Gastroesophageal sphincter (tissue), 4 donors: Measurements from ENCODE around the gene TTLL3. TPM values are rescaled to one million over a fixed set of nuclear protein-coding genes. Genes with fewer than 3 reads are reported as not detected.

ENCODE experiments used
- ATAC-seq: fragments of 150-250 bp; one replicate; pipeline ENCODE4 v1.9.1; 2016; ENCODE audit warnings: mild to moderate bottlenecking, moderate library complexity
- H3K27ac ChIP-seq, 4 donors: fragments of 200-600 bp; sonication (generic) in 3 of 4; 1 replicate in 3 of 4; 2 replicates in 1 of 4; pipeline ENCODE4 v1.5.1; 2016 to 2019
- H3K27me3 ChIP-seq: fragments of 200-600 bp; sonication (generic); one replicate; pipeline ENCODE4 v1.5.1; 2019
- H3K36me3 ChIP-seq, 2 donors: fragments of 200-600 bp; sonication (generic); one replicate each; pipeline ENCODE4 v1.5.1; 2019; ENCODE audit warnings: control low read depth in 1 of 2
- H3K4me1 ChIP-seq, 3 donors: fragments of 200-600 bp; sonication (generic); 1 replicate in 2 of 3; 2 replicates in 1 of 3; pipeline ENCODE4 v1.5.1; 2016 to 2019; ENCODE audit warnings: control low read depth in 2 of 3
- H3K4me3 ChIP-seq, 2 donors: fragments of 200-600 bp; sonication (generic); one replicate each; pipeline ENCODE4 v1.5.1; 2019; ENCODE audit warnings: mild to moderate bottlenecking in 1 of 2, moderate library complexity in 1 of 2
- H3K9me3 ChIP-seq, 3 donors: fragments of 200-600 bp; sonication (generic); one replicate each; pipeline ENCODE4 v1.5.1; 2017 to 2019; ENCODE audit warnings: control low read depth in 2 of 3
- EP300 ChIP-seq: sonication (generic); formaldehyde crosslinking; IDR thresholded peaks from one replicate; pipeline ENCODE4 v1.6.1; 2017; ENCODE audit warnings: antibody characterized with exemption, mild to moderate bottlenecking
- POLR2A ChIP-seq, 2 donors: fragments of 450-650 bp; IDR thresholded peaks; one replicate each; pipeline ENCODE4 v1.6.1; 2017; ENCODE audit warnings: antibody characterized with exemption in 2 of 2, mild to moderate bottlenecking in 2 of 2, moderate library complexity in 1 of 2
- POLR2AphosphoS5 ChIP-seq: sonication (generic); formaldehyde crosslinking; IDR thresholded peaks from one replicate; pipeline ENCODE4 v1.6.1; 2017; ENCODE audit warnings: antibody characterized with exemption
- WGBS, 2 donors: methylation state at CpG; one replicate each; pipeline ENCODE4 v1.1.5; 2018; ENCODE audit warnings: low coverage in 1 of 2; 5-methylcytosine and 5-hydroxymethylcytosine counted together
- total RNA-seq, 4 donors: library from RNA; depleted of rRNA; stranded (reverse); fragments of >200 nt; gene quantifications; one replicate each; pipeline ENCODE4 v1.1.0, GENCODE V29; 2016
- TF ChIP-seq, protein P1 (sequence below), 4 experiments: fragments of 200-600 bp in 2 of 4; fragments of 450-650 bp in 2 of 4; sonication (generic) in 1 of 4; IDR thresholded peaks; one replicate each; pipeline ENCODE4 v1.5.1; 2017 to 2019; ENCODE audit warnings: antibody characterized with exemption in 4 of 4, mild to moderate bottlenecking in 2 of 4, moderate library complexity in 2 of 4

Gene TTLL3
- total RNA-seq, 4 donors from 2014 or later = 6.2 to 71.3 (median 29.5) TPM

- H3K36me3 ChIP-seq = peaks cover 0 to 70% of the 10 kb centered on the region in 2 donors
- 88% methylated on average over 4 of the region's 4 CpGs; no CpG with 5 or more reads in 1 of the 2 donors for WGBS, 2 donors
- TF ChIP-seq EP300 (no peak), POLR2AphosphoS5 (no peak), POLR2A (IDR thresholded peaks at IDR 0.05) (no peak)
- TF ChIP-seq, protein P1, sequence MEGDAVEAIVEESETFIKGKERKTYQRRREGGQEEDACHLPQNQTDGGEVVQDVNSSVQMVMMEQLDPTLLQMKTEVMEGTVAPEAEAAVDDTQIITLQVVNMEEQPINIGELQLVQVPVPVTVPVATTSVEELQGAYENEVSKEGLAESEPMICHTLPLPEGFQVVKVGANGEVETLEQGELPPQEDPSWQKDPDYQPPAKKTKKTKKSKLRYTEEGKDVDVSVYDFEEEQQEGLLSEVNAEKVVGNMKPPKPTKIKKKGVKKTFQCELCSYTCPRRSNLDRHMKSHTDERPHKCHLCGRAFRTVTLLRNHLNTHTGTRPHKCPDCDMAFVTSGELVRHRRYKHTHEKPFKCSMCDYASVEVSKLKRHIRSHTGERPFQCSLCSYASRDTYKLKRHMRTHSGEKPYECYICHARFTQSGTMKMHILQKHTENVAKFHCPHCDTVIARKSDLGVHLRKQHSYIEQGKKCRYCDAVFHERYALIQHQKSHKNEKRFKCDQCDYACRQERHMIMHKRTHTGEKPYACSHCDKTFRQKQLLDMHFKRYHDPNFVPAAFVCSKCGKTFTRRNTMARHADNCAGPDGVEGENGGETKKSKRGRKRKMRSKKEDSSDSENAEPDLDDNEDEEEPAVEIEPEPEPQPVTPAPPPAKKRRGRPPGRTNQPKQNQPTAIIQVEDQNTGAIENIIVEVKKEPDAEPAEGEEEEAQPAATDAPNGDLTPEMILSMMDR (IDR thresholded peaks at IDR 0.05) = no peak
- ATAC-seq = no peak
- H3K4me1 ChIP-seq = peaks cover 0 to 15% (median 0%) of the 10 kb centered on the region in 3 donors
- H3K4me3 ChIP-seq = no peak overlapping the region
- H3K9me3 ChIP-seq = no peaks in the 10 kb centered on the region
- H3K27me3 ChIP-seq = no peaks in the 10 kb centered on the region
- peak overlapping the region in 1 of 4 donors; percentile 29 for H3K27ac ChIP-seq
These were observed 29.2 kb upstream of the TTLL3 start for GRCh38 chr3:9780910-9781309.

GRCh38 chr3:9781551-9781950 is 28.5 kb upstream of the TTLL3 start:
- Histone ChIP-seq H3K4me3 (no peak overlapping the region), H3K36me3 (peaks cover 0 to 77% of the 10 kb centered on the region in 2 donors), H3K9me3 (no peaks in the 10 kb centered on the region), H3K27ac (no peak overlapping the region), H3K27me3 (no peaks in the 10 kb centered on the region), H3K4me1 (peaks cover 0 to 15% (median 0%) of the 10 kb centered on the region in 3 donors)
- ATAC-seq = no peak
- WGBS, 2 donors = 73% methylated on average over 1 of the region's 1 CpG; no CpG with 5 or more reads in 1 of the 2 donors
- TF ChIP-seq POLR2A (IDR thresholded peaks at IDR 0.05) (no peak), POLR2AphosphoS5 (no peak), EP300 (no peak)
- TF ChIP-seq, protein P1 (IDR thresholded peaks at IDR 0.05) = no peak

DNA sequence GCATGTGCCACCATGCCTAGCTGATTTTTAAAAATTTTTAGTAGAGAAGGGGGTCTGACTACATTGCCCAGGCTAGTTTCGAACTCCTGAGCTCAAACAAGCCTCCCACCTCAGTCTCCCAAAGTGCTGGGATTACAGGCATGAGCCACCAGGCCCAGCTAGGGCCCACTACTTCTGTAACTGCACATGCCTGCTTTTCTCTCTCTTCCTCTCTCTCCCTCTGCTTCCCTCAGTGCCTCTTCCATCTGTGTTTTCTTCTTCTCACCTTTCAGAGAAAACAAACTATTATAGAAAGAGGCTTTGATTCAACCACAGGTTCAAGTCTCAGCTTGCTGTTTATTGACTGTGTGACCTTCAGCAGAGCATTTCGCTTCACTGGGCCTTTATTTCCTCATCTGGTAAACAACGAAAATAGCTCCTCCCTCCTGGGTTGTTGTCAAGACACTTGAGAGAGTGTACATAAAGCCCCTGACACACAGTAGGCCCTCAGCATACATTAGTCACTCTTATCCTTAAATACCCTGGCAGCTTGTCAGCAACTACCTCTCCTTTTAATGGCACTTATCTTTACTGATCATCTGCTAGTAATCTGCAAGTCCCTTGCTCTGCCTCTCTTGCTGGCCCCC is 28.0 kb upstream of the TTLL3 start:
- Histone ChIP-seq H3K4me1 (peaks cover 0 to 15% (median 0%) of the 10 kb centered on the region in 3 donors), H3K27ac (no peak overlapping the region), H3K27me3 (no peaks in the 10 kb centered on the region), H3K9me3 (no peaks in the 10 kb centered on the region), H3K4me3 (no peak overlapping the region), H3K36me3 (peaks cover 0 to 82% of the 10 kb centered on the region in 2 donors)
- WGBS, 2 donors = 68 to 76% methylated on average over 3 of the region's 3 CpGs
- no peak for ATAC-seq
- TF ChIP-seq POLR2AphosphoS5 (no peak), POLR2A (IDR thresholded peaks at IDR 0.05) (no peak), EP300 (no peak)
- TF ChIP-seq, protein P1 (IDR thresholded peaks at IDR 0.05) = no peak

GRCh38 chr3:9782770-9783169 is 27.3 kb upstream of the TTLL3 start:
- TF ChIP-seq EP300 (no peak), POLR2A (IDR thresholded peaks at IDR 0.05) (no peak), POLR2AphosphoS5 (no peak)
- TF ChIP-seq, protein P1 (IDR thresholded peaks at IDR 0.05) = no peak
- no peak overlapping the region for H3K27ac ChIP-seq
- H3K36me3 ChIP-seq = peaks cover 0 to 89% of the 10 kb centered on the region in 2 donors
- H3K9me3 ChIP-seq = no peaks in the 10 kb centered on the region
- H3K27me3 ChIP-seq = no peaks in the 10 kb centered on the region
- H3K4me3 ChIP-seq = no peak overlapping the region
- ATAC-seq = no peak
- H3K4me1 ChIP-seq = peaks cover 0 to 10% (median 0%) of the 10 kb centered on the region in 3 donors
- WGBS, 2 donors = 34 to 50% methylated on average over 2 to 3 of the region's 3 CpGs

DNA sequence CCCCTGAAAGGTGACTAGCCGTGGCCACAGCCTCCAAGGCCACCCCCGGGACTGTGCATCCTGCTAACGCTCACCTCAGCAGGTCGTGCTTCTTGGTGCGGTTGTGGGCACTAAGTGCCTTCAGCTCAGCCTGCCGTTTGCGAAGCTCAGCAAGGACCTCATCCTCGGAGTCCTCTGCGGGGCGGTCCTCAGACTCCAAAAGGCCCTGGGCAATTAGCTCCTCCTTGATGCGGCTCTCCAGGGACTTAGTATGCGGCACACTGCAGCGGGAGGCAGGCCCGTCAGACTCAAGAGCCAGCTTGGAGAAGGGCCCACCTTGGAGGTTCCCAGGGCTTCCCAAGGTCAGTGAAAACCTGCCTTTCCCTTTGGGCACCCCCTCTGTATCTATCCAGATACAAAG is 26.1 kb upstream of the TTLL3 start:
- no peak for ATAC-seq
- WGBS, 2 donors = 93 to 100% methylated on average over 3 to 5 of the region's 14 CpGs
- no peak overlapping the region for H3K27ac ChIP-seq
- no peaks in the 10 kb centered on the region for H3K9me3 ChIP-seq
- H3K4me1 ChIP-seq = no peaks in the 10 kb centered on the region
- H3K36me3 ChIP-seq = peaks cover 0 to 100% of the 10 kb centered on the region in 2 donors
- no peaks in the 10 kb centered on the region for H3K27me3 ChIP-seq
- no peak overlapping the region for H3K4me3 ChIP-seq
- TF ChIP-seq, protein P1 (IDR thresholded peaks at IDR 0.05) = no peak
- no peak for TF ChIP-seq EP300
- no peak for TF ChIP-seq POLR2A (IDR thresholded peaks at IDR 0.05)
- TF ChIP-seq POLR2AphosphoS5 = no peak
